ENCODE results near the gene HSPA12B.

HSPA12B gene

DNA sequence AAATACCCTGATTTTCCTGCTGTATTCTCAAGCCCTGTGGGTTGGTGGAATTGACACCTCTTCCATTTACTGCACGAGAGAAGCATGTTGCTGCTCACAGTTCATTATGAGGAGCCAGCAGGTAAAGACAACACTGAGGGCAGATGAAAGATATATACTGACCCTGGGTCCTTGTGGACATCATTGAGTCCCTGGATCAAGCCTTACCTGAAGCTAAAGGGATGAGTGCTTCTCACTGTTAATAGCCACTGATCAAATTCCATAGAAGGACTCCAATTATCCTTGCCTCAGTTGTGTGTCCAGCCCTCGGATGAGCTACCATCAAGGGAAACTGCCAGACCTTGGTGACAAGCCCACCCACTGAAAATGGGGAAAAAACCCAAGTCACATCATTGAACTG lies 12.4 kb upstream of the HSPA12B start:
- Histone ChIP-seq H3K27me3 (ENCODE audit: insufficient read depth, low read length) (no peaks in the 10 kb centered on the region), H3K4me3 (ENCODE audit: low read length) (no peak overlapping the region), H3K9ac (ENCODE audit: low read depth, low read length) (no peak overlapping the region), H3K27ac (ENCODE audit: low read depth, low read length) (no peak overlapping the region), H3K4me1 (ENCODE audit: insufficient read depth, low read length) (peaks cover 4% of the 10 kb centered on the region; the same call in 1 of the 2 replicates), H3K9me3 (ENCODE audit: insufficient read depth, low read depth, low read length) (no peaks in the 10 kb centered on the region), H3K36me3 (ENCODE audit: insufficient read depth, low read length) (no peaks in the 10 kb centered on the region)
- WGBS, result 79% methylated on average over 2 of the region's 2 CpGs

GRCh38 chr20:3720626-3721025 lies 11.9 kb upstream of the HSPA12B start:
- no peaks in the 10 kb centered on the region for H3K9me3 ChIP-seq (ENCODE audit: insufficient read depth, low read depth, low read length)
- 84% methylated on average over 5 of the region's 6 CpGs for WGBS
- peaks cover 4% of the 10 kb centered on the region; the same call in 1 of the 2 replicates for H3K4me1 ChIP-seq (ENCODE audit: insufficient read depth, low read length)
- H3K27ac ChIP-seq (ENCODE audit: low read depth, low read length), result no peak overlapping the region
- H3K27me3 ChIP-seq (ENCODE audit: insufficient read depth, low read length), result no peaks in the 10 kb centered on the region
- H3K4me3 ChIP-seq (ENCODE audit: low read length), result no peak overlapping the region
- H3K9ac ChIP-seq (ENCODE audit: low read depth, low read length), result no peak overlapping the region
- H3K36me3 ChIP-seq (ENCODE audit: insufficient read depth, low read length), result no peaks in the 10 kb centered on the region

- 100% methylated on average over 1 of the region's 4 CpGs for WGBS
- Histone ChIP-seq H3K36me3 (ENCODE audit: insufficient read depth, low read length) (no peaks in the 10 kb centered on the region), H3K27ac (ENCODE audit: low read depth, low read length) (no peak overlapping the region), H3K9me3 (ENCODE audit: insufficient read depth, low read depth, low read length) (no peaks in the 10 kb centered on the region), H3K4me1 (ENCODE audit: insufficient read depth, low read length) (peaks cover 4% of the 10 kb centered on the region; the same call in 1 of the 2 replicates), H3K4me3 (ENCODE audit: low read length) (no peak overlapping the region), H3K9ac (ENCODE audit: low read depth, low read length) (no peak overlapping the region), H3K27me3 (ENCODE audit: insufficient read depth, low read length) (0 out of 2 replicates have a peak, but pooled peaks cover 1% of the 10 kb centered on the region)
Observed at GRCh38 chr20:3721912-3722311, 10.6 kb upstream of the HSPA12B start.

- WGBS, result 93% methylated on average over 8 of the region's 8 CpGs
- Histone ChIP-seq H3K27ac (ENCODE audit: low read depth, low read length) (no peak overlapping the region), H3K27me3 (ENCODE audit: insufficient read depth, low read length) (peaks cover 11% of the 10 kb centered on the region; the same call in 1 of the 2 replicates), H3K9me3 (ENCODE audit: insufficient read depth, low read depth, low read length) (no peaks in the 10 kb centered on the region), H3K36me3 (ENCODE audit: insufficient read depth, low read length) (no peaks in the 10 kb centered on the region), H3K4me3 (ENCODE audit: low read length) (no peak overlapping the region), H3K9ac (ENCODE audit: low read depth, low read length) (no peak overlapping the region), H3K4me1 (ENCODE audit: insufficient read depth, low read length) (peaks cover 4% of the 10 kb centered on the region; the same call in 1 of the 2 replicates)
Observed at GRCh38 chr20:3723284-3723683, 9.2 kb upstream of the HSPA12B start.

DNA sequence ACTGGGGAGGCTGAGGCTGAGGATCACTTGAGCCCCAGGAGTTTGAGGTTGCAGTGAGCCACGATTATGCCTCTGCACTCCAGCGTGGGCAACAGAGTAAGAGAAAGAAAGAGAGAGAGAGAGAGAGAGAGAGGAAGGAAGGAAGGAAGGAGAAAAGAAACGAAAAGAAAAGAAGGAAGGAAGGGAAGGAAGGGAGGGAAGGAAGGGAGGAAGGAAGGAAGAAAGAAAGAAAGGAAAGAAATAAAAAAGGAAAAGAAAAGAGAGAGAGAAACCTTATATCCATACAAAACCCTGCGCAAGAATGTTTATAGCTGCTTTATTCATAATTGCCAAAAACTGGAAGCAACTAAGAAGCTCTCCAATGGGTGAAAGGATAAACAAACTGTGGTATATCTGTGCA lies 8.1 kb upstream of the HSPA12B start:
- Histone ChIP-seq H3K27ac (ENCODE audit: low read depth, low read length) (no peak overlapping the region), H3K4me1 (ENCODE audit: insufficient read depth, low read length) (peaks cover 4% of the 10 kb centered on the region; the same call in 1 of the 2 replicates), H3K36me3 (ENCODE audit: insufficient read depth, low read length) (no peaks in the 10 kb centered on the region), H3K4me3 (ENCODE audit: low read length) (no peak overlapping the region), H3K9me3 (ENCODE audit: insufficient read depth, low read depth, low read length) (no peaks in the 10 kb centered on the region), H3K27me3 (ENCODE audit: insufficient read depth, low read length) (peaks cover 15% of the 10 kb centered on the region; the same call in 1 of the 2 replicates), H3K9ac (ENCODE audit: low read depth, low read length) (no peak overlapping the region)
- 82% methylated on average over 3 of the region's 4 CpGs for WGBS

GRCh38 chr20:3727401-3728021 lies 5.0 kb upstream of the HSPA12B start:
- Histone ChIP-seq H3K27me3 (ENCODE audit: insufficient read depth, low read length) (peaks cover 29% of the 10 kb centered on the region), H3K4me3 (ENCODE audit: low read length) (no peak overlapping the region), H3K36me3 (ENCODE audit: insufficient read depth, low read length) (no peaks in the 10 kb centered on the region), H3K4me1 (ENCODE audit: insufficient read depth, low read length) (no peaks in the 10 kb centered on the region; the same call in 1 of the 2 replicates), H3K9me3 (ENCODE audit: insufficient read depth, low read depth, low read length) (no peaks in the 10 kb centered on the region), H3K9ac (ENCODE audit: low read depth, low read length) (no peak overlapping the region), H3K27ac (ENCODE audit: low read depth, low read length) (no peak overlapping the region)
- WGBS, result 61% methylated on average over 11 of the region's 11 CpGs

DNA sequence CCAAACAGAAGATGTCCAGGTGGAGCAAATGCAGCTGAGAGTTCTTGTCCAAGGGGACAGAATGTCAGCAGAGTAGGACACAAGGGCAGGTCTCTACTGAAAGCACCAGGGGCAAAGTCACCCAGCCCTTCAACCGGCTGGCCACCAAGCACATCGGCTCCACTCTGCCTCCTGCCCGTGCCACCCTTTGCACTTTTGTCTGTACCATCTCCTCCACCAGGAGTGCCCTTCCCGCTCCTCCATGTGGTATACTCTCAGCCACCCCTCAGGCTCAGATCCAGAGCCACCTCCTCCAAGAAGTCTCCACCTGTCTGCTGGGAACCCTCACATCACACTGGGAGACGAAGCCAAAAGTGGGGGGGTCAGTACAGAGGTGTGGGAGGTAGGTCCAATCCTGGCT lies 4.1 kb upstream of the HSPA12B start:
- H3K9me3 ChIP-seq (ENCODE audit: insufficient read depth, low read depth, low read length), result no peaks in the 10 kb centered on the region
- no peak overlapping the region for H3K4me3 ChIP-seq (ENCODE audit: low read length)
- H3K27ac ChIP-seq (ENCODE audit: low read depth, low read length), result no peak overlapping the region
- WGBS, result 91% methylated on average over 5 of the region's 5 CpGs
- H3K9ac ChIP-seq (ENCODE audit: low read depth, low read length), result no peak overlapping the region
- peaks cover 38% of the 10 kb centered on the region for H3K27me3 ChIP-seq (ENCODE audit: insufficient read depth, low read length)
- no peaks in the 10 kb centered on the region for H3K36me3 ChIP-seq (ENCODE audit: insufficient read depth, low read length)
- no peaks in the 10 kb centered on the region; the same call in 1 of the 2 replicates for H3K4me1 ChIP-seq (ENCODE audit: insufficient read depth, low read length)

- H3K4me3 ChIP-seq (ENCODE audit: low read length), result no peak overlapping the region
- WGBS, result 88% methylated on average over 3 of the region's 3 CpGs
Observed at GRCh38 chr20:3728876-3729275, 3.6 kb upstream of the HSPA12B start.

DNA sequence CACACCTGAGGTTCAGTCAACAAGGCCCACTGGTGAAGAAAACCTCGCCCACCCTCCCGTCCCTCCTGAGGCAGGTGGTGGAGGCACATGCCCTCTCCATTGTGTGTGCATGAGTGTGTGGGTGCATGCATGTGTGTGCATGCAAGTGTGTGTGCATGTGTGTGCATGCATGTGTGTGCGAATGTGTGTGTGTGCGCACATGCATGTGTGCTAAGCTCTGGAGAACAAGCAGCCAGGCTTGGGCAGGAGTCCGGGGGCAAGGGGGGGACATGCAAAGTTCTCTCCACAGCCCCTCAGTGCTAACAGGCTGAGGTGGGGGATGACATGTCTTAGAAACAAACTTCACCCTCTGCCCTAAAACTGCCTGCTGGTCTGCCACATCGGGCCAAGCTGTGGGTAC lies 3.1 kb upstream of the HSPA12B start:
- Histone ChIP-seq H3K27ac (ENCODE audit: low read depth, low read length) (no peak overlapping the region), H3K4me3 (ENCODE audit: low read length) (no peak overlapping the region), H3K36me3 (ENCODE audit: insufficient read depth, low read length) (no peaks in the 10 kb centered on the region), H3K9me3 (ENCODE audit: insufficient read depth, low read depth, low read length) (no peaks in the 10 kb centered on the region), H3K9ac (ENCODE audit: low read depth, low read length) (no peak overlapping the region), H3K4me1 (ENCODE audit: insufficient read depth, low read length) (no peaks in the 10 kb centered on the region; the same call in 1 of the 2 replicates), H3K27me3 (ENCODE audit: insufficient read depth, low read length) (peaks cover 43% of the 10 kb centered on the region)
- 96% methylated on average over 6 of the region's 6 CpGs for WGBS

More at GRCh38 chr20:3728876-3729275, 3.6 kb upstream of the HSPA12B start:
- H3K4me1 ChIP-seq (ENCODE audit: insufficient read depth, low read length), result no peaks in the 10 kb centered on the region; the same call in 1 of the 2 replicates
- no peaks in the 10 kb centered on the region for H3K9me3 ChIP-seq (ENCODE audit: insufficient read depth, low read depth, low read length)
- no peak overlapping the region for H3K27ac ChIP-seq (ENCODE audit: low read depth, low read length)
- no peak overlapping the region for H3K9ac ChIP-seq (ENCODE audit: low read depth, low read length)
- peaks cover 43% of the 10 kb centered on the region for H3K27me3 ChIP-seq (ENCODE audit: insufficient read depth, low read length)
- H3K36me3 ChIP-seq (ENCODE audit: insufficient read depth, low read length), result no peaks in the 10 kb centered on the region

- H3K9ac ChIP-seq (ENCODE audit: low read depth, low read length), result no peak overlapping the region
- no peaks in the 10 kb centered on the region for H3K36me3 ChIP-seq (ENCODE audit: insufficient read depth, low read length)
- H3K4me3 ChIP-seq (ENCODE audit: low read length), result no peak overlapping the region
- no peaks in the 10 kb centered on the region; the same call in 1 of the 2 replicates for H3K4me1 ChIP-seq (ENCODE audit: insufficient read depth, low read length)
- H3K27ac ChIP-seq (ENCODE audit: low read depth, low read length), result no peak overlapping the region
- no peaks in the 10 kb centered on the region for H3K9me3 ChIP-seq (ENCODE audit: insufficient read depth, low read depth, low read length)
- WGBS, result 89% methylated on average over 8 of the region's 8 CpGs
- H3K27me3 ChIP-seq (ENCODE audit: insufficient read depth, low read length), result peaks cover 43% of the 10 kb centered on the region
Observed at GRCh38 chr20:3729811-3730540, 2.5 kb upstream of the HSPA12B start.

All from HUES64 (cell line).